Neural progenitor cell (in vitro differentiated cells): ENCODE measurements around the gene SLC25A45.

ENCODE experiments used
- CTCF ChIP-seq: fragments of 200-600 bp; sonication (generic); IDR thresholded peaks from 2 replicates; pipeline ENCODE4 v1.5.1; 2017; ENCODE audit warnings: antibody characterized with exemption, mild to moderate bottlenecking
- EZH2phosphoT487 ChIP-seq: fragments of 200-600 bp; sonication (generic); IDR thresholded peaks from 2 replicates; pipeline ENCODE4 v1.6.1; 2017; ENCODE audit warnings: antibody characterized with exemption

DNA sequence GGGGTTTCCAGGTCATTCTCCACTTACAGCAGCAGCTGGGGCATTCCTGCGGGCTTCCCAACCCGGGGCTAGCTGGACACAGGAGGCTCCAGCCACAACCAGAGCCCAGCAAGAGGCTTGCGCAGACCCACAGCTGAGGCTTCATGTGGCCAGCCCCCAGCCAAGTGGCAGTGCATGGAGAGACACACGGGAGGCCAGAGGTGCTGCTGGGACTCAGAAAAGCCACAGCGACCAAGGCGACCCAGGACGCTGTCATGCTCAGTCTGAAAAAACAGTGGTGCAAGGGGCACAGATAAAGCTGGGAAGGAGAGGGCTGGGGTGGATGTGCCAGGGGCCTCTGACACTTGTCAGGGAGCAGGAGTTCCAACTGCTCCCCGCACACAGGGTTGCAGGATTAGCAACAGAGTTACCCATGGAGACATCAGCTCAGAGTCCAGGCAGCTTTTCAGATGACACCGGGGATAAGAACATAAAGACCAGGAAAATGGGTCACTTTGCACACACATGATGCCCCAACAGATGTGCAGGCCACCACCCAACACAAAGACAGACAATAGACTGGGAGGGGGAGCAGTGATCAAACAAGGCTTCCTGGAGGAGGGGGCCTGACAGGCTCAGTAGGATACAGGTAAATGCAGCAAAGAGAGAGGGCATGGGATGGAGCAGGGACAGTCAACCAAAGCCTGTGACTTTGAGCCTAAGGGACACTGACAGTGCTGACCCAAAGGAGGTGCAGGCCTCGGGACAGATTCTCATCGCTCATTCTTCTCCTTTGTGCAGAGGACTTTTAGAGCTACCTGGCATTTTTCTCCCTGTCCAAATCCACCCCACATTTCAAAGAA is 33.3 kb upstream of the SLC25A45 start:
- TF ChIP-seq CTCF (no peak), EZH2phosphoT487 (no peak)
